NCI-H345 treated with DMSO at 0.1 percent for 48 hours (cell line): Measurements from ENCODE around the gene PKNOX2.

Experiments
- DNase-seq: peaks from one replicate; lab custom pipeline; 2025; ENCODE audit not compliant: unreplicated experiment; lab: John Stamatoyannopoulos, UW

The PKNOX2 gene

GRCh38 chr11:125154378-125155099 is 10.0 kb upstream of the PKNOX2 start:
- DNase-seq = no peak

DNA sequence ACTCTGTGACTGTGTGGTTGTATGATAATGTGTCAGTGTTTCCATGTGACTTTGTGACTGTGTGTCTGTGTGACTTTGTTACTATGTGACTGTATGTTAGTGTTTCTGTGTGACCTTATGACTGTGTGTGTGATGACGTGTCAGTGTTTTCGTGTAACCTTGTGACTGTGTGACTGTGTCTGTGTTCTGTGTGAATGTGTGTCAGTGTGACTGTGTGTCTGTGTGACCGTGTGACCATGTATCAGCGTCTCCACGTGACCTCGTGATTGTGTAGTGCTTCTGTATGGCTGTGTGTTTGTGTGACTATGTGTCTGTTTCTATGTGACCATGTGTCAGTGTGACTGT is 9.5 kb upstream of the PKNOX2 start:
- DNase-seq = no peak

DNA sequence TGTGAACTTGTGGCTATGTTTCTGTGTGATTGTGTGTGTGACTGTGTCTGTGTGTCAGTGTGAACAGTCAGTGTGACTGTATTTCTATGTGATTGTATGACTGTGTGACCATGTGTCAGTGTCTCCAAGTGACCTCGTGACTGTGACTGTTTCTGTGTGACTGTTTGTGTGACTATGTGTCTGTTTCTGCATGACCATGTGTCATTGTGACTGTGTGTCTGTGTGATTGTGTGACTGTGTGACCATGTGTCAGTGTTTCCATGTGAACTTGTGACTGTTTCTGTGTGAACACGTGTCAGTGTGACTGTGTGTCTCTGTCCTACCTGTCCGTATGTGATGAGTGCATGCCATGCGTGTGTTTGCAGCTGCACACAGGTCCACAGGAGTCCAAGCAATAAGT is 8.8 kb upstream of the PKNOX2 start:
- DNase-seq = no peak

- DNase-seq = no peak
These were observed 8.0 kb upstream of the PKNOX2 start for GRCh38 chr11:125156346-125157117.

- no peak for DNase-seq
These were observed 7.3 kb upstream of the PKNOX2 start for GRCh38 chr11:125157118-125157733.

GRCh38 chr11:125157953-125158680 is 6.4 kb upstream of the PKNOX2 start:
- no peak for DNase-seq

GRCh38 chr11:125162743-125163142 is 1.8 kb upstream of the PKNOX2 start:
- DNase-seq = no peak

GRCh38 chr11:125163431-125164063 is 1.0 kb upstream of the PKNOX2 start:
- DNase-seq = no peak

DNA sequence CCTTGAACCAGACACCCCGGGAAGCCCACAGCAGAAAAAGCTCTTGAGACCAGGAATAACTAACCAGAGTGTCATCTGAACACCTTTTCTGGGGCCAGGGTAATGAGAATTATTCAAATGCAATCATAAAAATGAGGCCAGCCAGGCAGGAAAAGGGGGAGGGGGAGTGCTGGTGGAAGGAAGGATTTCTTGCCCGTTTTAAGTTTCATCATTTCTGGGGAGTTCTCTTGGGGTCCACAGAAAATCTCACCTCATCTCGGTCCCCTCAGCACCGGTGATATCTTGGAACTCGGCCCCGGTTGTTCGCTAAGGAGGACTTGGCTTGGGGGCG is 495 bp upstream of the PKNOX2 start:
- no peak for DNase-seq

DNA sequence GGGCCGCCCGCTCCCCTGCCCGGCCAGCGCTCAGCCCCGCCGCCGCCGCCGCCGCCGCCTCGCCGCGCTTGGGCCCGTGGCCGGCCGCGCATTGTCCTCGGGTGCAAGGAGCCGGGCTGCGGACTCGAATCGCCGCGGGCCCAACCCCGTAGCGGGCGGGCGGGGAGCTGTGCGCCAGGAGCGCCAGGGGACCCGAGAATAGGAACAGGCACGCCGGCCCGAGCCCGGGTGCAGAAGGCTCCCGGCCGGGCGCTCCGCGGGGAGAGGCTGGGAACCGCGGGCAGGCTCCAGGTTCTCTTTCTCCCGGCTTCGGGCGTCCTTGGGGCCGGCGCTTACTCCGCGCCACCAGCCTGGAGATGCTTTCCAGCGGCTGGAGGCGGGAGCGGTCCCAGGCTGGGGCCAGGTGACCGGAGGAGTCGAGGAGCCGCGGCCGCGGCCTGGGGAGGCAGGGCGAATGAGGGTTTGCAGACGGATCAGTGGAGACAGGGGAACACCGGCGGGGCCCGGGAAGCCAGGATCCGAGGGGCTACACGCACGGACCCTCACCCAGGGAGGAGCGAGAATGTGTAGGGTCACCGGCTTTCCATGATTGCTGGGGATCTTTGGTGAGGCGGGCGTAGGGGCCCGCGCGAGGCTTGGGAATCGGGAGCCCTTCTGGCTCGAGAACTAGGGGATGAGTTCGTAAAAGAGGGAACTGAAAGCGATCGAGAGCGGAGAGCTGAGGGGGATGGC is 726 bp downstream of the PKNOX2 start:
- no peak for DNase-seq

- DNase-seq = no peak
These were observed 1.6 kb downstream of the PKNOX2 start for GRCh38 chr11:125165843-125166763.

DNA sequence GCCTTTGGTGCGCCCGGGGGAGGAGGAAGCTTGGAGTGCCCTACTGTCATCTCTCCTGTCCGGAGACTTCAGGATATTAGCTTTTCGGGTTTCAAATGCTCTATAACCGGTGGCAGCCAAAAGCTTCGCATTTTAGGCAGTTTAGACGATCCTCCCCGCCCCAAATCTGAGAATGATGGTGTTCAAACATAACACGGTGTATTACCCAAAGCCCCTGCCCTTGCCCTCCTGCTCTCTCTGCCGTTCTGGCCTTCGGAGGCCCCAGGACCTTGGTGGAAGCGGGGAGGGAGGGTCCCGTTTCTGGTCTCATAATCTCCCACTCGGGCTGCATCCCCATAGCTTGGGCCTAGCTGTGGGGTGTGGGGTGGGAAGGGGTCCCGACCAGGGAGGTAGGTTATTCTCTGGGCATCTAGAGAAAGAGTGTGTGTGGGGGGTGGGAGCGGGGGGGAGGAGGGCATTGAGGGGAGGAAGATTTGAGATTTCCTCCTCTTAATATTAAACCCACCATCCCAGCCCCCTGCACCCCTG is 2.3 kb downstream of the PKNOX2 start:
- DNase-seq = no peak

GRCh38 chr11:125167292-125167953 is 2.9 kb downstream of the PKNOX2 start:
- DNase-seq = no peak

- no peak for DNase-seq
These were observed 3.6 kb downstream of the PKNOX2 start for GRCh38 chr11:125167954-125168835.

GRCh38 chr11:125168918-125169456 is 4.4 kb downstream of the PKNOX2 start:
- no peak for DNase-seq

- DNase-seq = no peak
These were observed 5.5 kb downstream of the PKNOX2 start for GRCh38 chr11:125170001-125170509.

- DNase-seq = no peak
These were observed 6.0 kb downstream of the PKNOX2 start for GRCh38 chr11:125170510-125171031.
